GM12865 (cell line): ENCODE results near the gene NPW.

Experiments
- DNase-seq: peaks from one replicate; pipeline ENCODE4 v3.0.0; 2010; ENCODE audit warnings: low read depth
- H3K4me3 ChIP-seq: 2 replicates; pipeline ENCODE4 v1.5.1; 2011; ENCODE audit warnings: mild to moderate bottlenecking, low read depth, low read length, control low read depth
- TF ChIP-seq, protein P1 (sequence below): IDR thresholded peaks from 2 replicates; pipeline ENCODE4 v1.5.1; 2011; ENCODE audit warnings: low read length, control low read depth, low read depth, inconsistent platforms; ENCODE audit not compliant: insufficient read depth; ENCODE audit errors: missing control alignments

Gene NPW

DNA sequence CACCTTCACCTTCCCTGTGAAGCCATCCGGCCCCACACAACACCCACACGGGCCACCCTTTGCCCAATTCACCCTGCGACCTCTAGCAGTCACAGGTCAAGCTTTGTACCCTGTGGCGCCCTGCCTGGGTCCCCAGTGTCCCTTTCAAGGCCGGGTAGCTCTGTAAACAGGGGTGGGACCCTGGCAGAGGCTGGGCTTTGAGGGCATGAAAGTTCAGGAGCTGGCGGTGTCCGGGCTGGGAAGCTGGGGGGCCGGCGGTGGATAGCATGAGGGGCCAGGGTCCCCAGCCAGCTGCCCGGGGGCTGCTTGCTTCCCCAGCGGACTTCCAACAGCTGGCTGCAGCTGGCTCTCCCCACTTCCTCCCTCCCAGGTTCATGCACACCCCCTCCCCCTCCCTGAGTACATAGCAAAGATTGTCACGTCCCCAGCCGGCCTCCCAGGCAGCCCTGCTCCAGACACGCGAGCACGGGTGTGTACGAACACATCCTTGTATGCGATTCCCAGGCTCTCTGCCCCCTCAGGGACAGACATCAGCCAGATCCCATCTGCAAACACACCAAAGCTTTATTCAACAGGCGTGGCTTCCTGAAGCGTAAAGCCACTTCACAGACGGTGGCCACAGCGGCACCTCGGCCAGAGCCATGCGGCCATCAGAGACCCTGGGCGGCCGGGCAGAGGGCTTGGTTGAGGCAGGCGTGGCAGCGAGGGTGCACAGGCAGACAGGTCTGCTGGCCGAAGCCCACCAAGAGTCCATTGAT, 19.9 kb downstream of the NPW start:
- TF ChIP-seq, protein P1, sequence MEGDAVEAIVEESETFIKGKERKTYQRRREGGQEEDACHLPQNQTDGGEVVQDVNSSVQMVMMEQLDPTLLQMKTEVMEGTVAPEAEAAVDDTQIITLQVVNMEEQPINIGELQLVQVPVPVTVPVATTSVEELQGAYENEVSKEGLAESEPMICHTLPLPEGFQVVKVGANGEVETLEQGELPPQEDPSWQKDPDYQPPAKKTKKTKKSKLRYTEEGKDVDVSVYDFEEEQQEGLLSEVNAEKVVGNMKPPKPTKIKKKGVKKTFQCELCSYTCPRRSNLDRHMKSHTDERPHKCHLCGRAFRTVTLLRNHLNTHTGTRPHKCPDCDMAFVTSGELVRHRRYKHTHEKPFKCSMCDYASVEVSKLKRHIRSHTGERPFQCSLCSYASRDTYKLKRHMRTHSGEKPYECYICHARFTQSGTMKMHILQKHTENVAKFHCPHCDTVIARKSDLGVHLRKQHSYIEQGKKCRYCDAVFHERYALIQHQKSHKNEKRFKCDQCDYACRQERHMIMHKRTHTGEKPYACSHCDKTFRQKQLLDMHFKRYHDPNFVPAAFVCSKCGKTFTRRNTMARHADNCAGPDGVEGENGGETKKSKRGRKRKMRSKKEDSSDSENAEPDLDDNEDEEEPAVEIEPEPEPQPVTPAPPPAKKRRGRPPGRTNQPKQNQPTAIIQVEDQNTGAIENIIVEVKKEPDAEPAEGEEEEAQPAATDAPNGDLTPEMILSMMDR = no peak
- no peak for DNase-seq
- H3K4me3 ChIP-seq = no peak overlapping the region

DNA sequence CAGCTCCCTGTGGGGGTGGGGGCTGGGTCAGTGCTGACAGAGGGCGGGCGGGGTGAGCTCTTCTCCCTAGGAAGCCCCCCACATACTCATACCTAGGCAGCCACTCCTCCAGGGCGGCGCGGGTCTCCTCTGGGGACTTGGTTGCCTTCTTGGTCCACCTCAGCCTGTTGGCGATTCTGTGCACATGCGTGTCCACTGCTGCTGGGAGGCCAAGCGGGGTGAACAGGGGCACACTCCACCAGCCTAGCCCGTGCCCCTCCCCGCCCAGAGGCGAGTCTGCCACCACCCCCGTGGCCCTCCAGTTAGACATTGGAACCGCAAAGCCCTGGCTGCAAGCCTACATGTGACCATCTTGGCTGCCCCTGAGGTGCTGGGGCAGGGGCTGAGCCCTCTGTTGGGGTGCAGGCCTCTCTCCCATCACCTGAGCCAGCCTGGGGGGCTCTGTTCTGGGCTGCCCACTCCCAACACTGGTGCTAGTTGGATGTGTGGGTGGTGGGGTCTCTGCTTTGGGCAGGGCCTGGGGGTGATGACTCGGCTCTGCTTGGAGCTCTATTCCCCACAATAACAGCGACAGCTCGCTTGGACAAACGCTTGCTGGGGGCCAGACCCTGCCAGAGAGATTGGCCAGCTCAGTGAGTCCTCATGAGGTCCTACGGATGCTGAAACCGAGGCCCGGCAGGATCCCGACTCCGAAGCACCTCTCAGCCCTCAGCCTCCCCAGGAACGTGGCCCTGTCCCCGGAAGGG, 20.6 kb downstream of the NPW start:
- TF ChIP-seq, protein P1 = no peak
- H3K4me3 ChIP-seq = no peak overlapping the region
- no peak for DNase-seq

DNA sequence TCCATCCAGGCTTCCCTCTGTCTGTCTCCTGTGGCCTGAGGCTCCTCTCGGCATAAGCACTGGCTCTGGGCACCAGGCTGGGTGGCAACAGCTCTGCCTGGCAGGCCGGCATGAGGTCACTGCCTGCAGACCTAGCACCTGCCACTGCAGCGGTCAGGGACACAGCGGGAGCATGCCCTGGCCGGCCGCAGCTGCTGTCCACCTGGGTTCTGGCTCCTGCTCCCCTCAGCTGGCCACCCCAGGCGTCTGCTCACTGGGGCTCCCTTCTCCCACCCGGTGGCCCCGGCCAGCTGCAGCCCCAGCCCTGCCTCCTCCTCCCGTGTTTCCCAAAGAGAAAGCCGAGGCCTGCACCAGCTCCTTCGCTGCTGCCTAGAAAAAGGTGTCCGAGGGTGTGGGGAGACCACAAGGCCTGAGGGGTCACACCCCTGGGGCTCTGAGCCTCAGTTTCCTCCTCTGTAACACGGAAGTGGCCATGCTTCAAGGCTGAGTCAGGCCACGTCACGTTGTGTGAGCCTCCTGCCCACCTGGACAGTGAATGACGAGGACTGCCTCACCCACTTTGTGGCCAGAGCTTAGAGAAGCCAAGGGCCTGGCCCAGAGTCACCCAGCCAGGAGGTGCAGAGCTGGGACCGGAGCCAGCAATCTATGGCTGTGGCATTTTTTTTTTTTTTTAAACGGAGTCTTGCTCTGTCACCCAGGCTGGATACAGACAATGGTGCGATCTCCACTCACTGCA, 21.4 kb downstream of the NPW start:
- no peak for DNase-seq
- TF ChIP-seq, protein P1 = no peak
- H3K4me3 ChIP-seq = no peak overlapping the region

DNA sequence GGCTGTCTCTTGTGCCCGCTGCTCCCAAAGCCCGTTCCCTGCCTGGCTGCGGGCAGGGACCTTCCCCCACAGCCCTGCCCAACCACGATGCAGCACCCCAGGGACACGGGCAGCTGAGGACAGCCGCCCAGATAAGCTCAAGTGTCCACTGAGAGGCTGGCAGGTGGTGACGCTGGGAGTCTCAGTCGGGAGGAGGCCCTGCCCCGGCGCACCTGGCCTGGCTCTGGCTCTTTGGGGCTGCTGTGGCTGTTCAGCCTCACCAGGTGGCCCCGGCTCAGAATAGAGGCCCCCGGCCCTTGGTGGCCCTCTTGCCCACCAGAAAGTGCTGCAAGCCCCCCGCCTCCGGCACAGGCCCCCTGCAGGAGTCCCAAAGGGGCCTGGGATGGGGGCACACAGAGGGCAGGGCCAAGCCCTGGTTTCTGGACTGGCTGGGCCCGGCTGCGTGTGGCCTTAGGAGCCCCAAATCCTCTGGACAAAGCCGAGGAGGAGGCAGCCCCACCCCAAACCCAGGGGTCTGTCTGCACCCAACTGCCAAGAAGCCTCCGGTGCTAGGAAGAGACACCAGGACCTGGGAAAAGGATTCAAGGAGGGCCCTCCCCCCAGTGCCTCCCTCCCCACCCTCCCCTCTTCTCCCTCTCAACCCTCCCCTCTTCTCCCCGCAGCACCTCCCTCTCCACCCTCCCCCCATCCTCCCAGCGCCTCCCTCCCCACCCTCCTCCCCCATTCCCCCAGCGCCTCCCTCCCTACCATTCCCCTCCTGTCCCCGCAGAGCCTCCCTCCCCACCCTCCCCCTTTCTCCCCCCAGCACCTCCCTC, 22.8 kb downstream of the NPW start:
- TF ChIP-seq, protein P1 = no peak
- no peak for DNase-seq
- H3K4me3 ChIP-seq = no peak overlapping the region

DNA sequence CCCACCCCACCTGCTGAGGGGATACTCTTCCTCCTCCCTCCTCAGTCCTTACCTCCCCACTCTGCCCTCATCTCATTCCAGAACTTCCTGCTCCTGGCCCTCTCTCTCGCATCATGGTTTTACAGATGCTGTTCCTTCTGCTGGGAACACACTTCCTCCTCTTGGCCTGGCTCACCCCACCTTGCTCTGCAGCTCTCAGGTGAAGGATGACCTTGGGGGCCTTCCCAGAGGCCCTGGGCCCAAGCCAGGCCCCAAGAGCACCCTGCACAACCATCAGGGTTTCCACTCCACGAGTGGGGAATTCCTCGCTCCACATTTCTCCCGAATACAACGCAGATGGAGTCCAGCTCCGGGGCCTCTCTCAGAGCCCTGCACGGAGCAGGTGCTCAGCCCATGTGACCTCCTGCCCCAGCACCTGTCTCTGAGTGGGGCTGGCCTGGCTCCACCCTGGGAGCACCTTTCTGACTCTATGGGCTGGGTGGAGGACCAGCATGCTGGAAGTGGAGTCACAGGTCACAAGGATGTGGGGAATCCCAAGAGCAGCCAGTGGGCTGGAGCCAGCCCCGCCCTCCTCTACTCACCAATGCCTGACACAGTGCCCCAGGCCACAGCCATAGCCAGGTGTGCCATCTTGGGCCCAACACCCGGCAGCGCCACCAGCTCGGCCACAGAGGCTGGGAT, 23.5 kb downstream of the NPW start:
- no peak for DNase-seq
- H3K4me3 ChIP-seq = no peak overlapping the region
- TF ChIP-seq, protein P1 = no peak

DNA sequence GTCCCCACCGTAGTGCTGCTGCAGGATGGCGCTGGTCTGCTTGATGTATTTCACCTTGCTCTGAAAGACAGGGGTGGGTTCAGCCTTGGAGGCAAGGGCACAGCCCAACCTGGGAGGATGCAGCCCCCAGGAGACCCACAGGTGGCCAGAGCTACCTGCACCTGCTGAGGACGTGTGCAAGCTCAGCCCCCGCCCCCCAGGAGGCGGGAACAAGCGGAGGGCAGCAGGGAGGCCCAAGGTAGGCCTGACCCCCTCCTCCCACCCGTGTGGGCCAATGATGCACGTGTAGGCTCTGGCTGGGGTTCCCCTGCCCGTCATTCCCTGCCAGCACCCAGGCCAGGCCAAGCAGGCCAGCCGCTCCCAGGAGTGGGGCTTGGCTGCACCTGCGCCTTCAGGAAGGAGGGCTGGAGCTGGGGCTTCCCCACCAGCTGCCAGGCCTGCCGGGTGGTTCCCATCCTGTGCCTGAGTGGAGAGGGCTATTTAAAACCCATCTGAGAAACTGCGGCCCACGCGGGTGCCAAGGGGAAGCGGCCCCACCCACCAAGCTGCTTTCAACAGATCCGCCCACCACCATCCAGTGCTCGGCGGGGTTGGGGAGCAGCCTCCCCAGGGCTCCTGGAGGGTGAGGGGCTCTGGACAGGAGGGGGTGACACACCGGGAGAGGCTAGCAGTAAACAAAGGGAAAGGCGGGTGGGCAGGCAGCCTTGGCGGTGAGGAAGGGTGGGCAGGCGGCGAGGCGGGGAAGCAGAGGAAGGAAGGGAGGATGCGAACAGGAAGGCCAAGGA, 24.3 kb downstream of the NPW start:
- no peak overlapping the region for H3K4me3 ChIP-seq
- peak; percentile 54 for DNase-seq
- TF ChIP-seq, protein P1 = no peak
